HepG2 (cell line): ENCODE results near the gene OVCA2. TPM values are rescaled to one million over a fixed set of nuclear protein-coding genes. Genes with fewer than 3 reads are reported as not detected.

Source experiments
- ATAC-seq: fragments of 200-7000 bp; cut with Tn5 transposase; 3 replicates; pipeline ENCODE4 v1.9.1; 2020; ENCODE audit warnings: mild to moderate bottlenecking, moderate library complexity
- BruUV-seq: library from RNA; stranded (reverse); fragments of 400-500 nt; replicated peaks from 2 replicates; lab custom pipeline; 2021; lab: Mats Ljungman, UMichigan
- CTCF ChIA-PET: fragments of 300-600 bp; formaldehyde crosslinking; extraction: SDS; loops from one replicate; lab custom pipeline; 2021; ENCODE audit warnings: low total read pairs, inconsistent platforms, low intra/inter-chr PET ratio; lab: Yijun Ruan, JAX
- POLR2A ChIA-PET: fragments of 350-600 bp; sonication (Branson Sonifier 250); formaldehyde crosslinking; loops from one replicate; lab custom pipeline; 2020; ENCODE audit warnings: antibody characterized with exemption, inconsistent platforms; lab: Yijun Ruan, JAX
- DNase-seq: peaks from one replicate; pipeline ENCODE4 v3.0.0-alpha.2; 2015; ENCODE audit warnings: low spot score
- FAIRE-seq: peaks from 3 replicates; lab custom pipeline; 2011; peaks lifted over from hg19 to GRCh38; lab: Jason Lieb, UNC
- H2AFZ ChIP-seq: one replicate; pipeline ENCODE4 v1.6.1; 2011; ENCODE audit warnings: low read length, inconsistent platforms
- H3K27ac ChIP-seq: fragments of 300-600 bp; 3 replicates; pipeline ENCODE4 v1.8.0; 2011; ENCODE audit warnings: mixed run types, mild to moderate bottlenecking, mixed read lengths, low read length, inconsistent platforms; ENCODE audit not compliant: insufficient read depth; ENCODE audit errors: extremely low read length
- H3K27me3 ChIP-seq, 2 experiments: fragments of 200-600 bp in 1 of 2; 2 replicates in 1 of 2; 3 replicates in 1 of 2; pipeline versions ENCODE4 v1.6.0 to v1.8.0; 2011; ENCODE audit warnings: low read length in 2 of 2, mild to moderate bottlenecking in 2 of 2, moderate library complexity in 2 of 2, inconsistent platforms in 1 of 2; ENCODE audit not compliant: insufficient read depth in 2 of 2, control insufficient read depth in 1 of 2
- H3K36me3 ChIP-seq, 2 experiments: fragments of 200-600 bp in 1 of 2; replicated peaks in 1 of 2; 2 replicates in 1 of 2; 3 replicates in 1 of 2; pipeline versions ENCODE4 v1.5.1 to v1.8.0; 2011; ENCODE audit warnings: low read length in 2 of 2, inconsistent platforms in 1 of 2; ENCODE audit not compliant: insufficient read depth in 2 of 2, control insufficient read depth in 1 of 2
- H3K4me1 ChIP-seq: 2 replicates; pipeline ENCODE4 v1.5.1; 2012; ENCODE audit warnings: low read length, inconsistent platforms; ENCODE audit not compliant: insufficient read depth
- H3K4me2 ChIP-seq: 2 replicates; pipeline ENCODE4 v1.6.0; 2011; ENCODE audit warnings: low read depth, low read length, inconsistent platforms
- H3K4me3 ChIP-seq, 3 experiments: fragments of 200-600 bp in 1 of 3; sonication (generic), shearing (Covaris generic) in 1 of 3; replicated peaks in 1 of 3; 2 replicates each; pipeline ENCODE4 v1.5.1; 2011 to 2016; ENCODE audit warnings: low read length in 3 of 3, inconsistent platforms in 2 of 3, low read depth in 2 of 3, mild to moderate bottlenecking in 2 of 3, control low read depth in 1 of 3, mixed read lengths in 1 of 3; ENCODE audit not compliant: insufficient read depth in 1 of 3
- H3K79me2 ChIP-seq: one replicate; pipeline ENCODE4 v1.6.1; 2011; ENCODE audit warnings: low read length, inconsistent platforms; ENCODE audit not compliant: insufficient read depth
- H3K9ac ChIP-seq: 2 replicates; pipeline ENCODE4 v1.6.0; 2011; ENCODE audit warnings: mild to moderate bottlenecking, low read depth, low read length, inconsistent platforms; ENCODE audit not compliant: insufficient read depth
- H3K9me3 ChIP-seq: 2 replicates; pipeline ENCODE4 v1.5.1; 2012; ENCODE audit warnings: mild to moderate bottlenecking, low read length
- H4K20me1 ChIP-seq: 2 replicates; pipeline ENCODE4 v1.6.0; 2011; ENCODE audit warnings: inconsistent platforms, mild to moderate bottlenecking, low read length, moderate library complexity; ENCODE audit not compliant: insufficient read depth
- HDAC2 ChIP-seq: sonication (generic); formaldehyde crosslinking; IDR thresholded peaks from 2 replicates; pipeline ENCODE4 v1.4.0; 2020; ENCODE audit warnings: missing genetic modification reagents
- HNF1B ChIP-seq: sonication (generic); formaldehyde crosslinking; IDR thresholded peaks from 2 replicates; pipeline ENCODE4 v1.5.1; 2020; ENCODE audit warnings: mild to moderate bottlenecking, moderate library complexity, missing genetic modification reagents
- KLF15 ChIP-seq: sonication (generic); formaldehyde crosslinking; IDR thresholded peaks from 2 replicates; pipeline ENCODE4 v1.8.1; 2023; ENCODE audit warnings: borderline replicate concordance, mild to moderate bottlenecking, inconsistent platforms, missing genetic modification reagents, mixed read lengths
- PHF8 ChIP-seq: sonication (generic); formaldehyde crosslinking; IDR thresholded peaks from 2 replicates; pipeline ENCODE4 v1.5.0; 2020; ENCODE audit warnings: missing genetic modification reagents
- PTBP1 ChIP-seq: fragments of 200-400 bp; formaldehyde crosslinking; IDR thresholded peaks from 2 replicates; pipeline ENCODE4 v1.6.1; 2018; ENCODE audit warnings: low read length, low read depth; ENCODE audit not compliant: poor library complexity, severe bottlenecking
- RBAK ChIP-seq: sonication (generic); formaldehyde crosslinking; IDR thresholded peaks from 2 replicates; pipeline ENCODE4 v1.5.1; 2020; ENCODE audit warnings: mild to moderate bottlenecking, missing genetic modification reagents
- RFX3 ChIP-seq: IDR thresholded peaks from 2 replicates; pipeline ENCODE4 v1.6.1; 2016; ENCODE audit warnings: missing biosample characterization, missing genetic modification reagents
- SP5 ChIP-seq: IDR thresholded peaks from 2 replicates; pipeline ENCODE4 v1.6.1; 2016; ENCODE audit warnings: low read depth, borderline replicate concordance
- TEAD3 ChIP-seq: optimal IDR thresholded peaks from 2 replicates; pipeline ENCODE3; 2016; ENCODE audit warnings: borderline replicate concordance
- ZBTB3 ChIP-seq: sonication (generic); formaldehyde crosslinking; IDR thresholded peaks from 2 replicates; pipeline ENCODE4 v1.4.0; 2020; ENCODE audit warnings: low read depth, mild to moderate bottlenecking, moderate library complexity, missing genetic modification reagents, borderline replicate concordance
- ZNF17 ChIP-seq: sonication (generic); formaldehyde crosslinking; IDR thresholded peaks from 2 replicates; pipeline ENCODE4 v1.5.0; 2020; ENCODE audit warnings: mild to moderate bottlenecking, missing genetic modification reagents
- ZNF264 ChIP-seq: sonication (generic); formaldehyde crosslinking; IDR thresholded peaks from 2 replicates; pipeline ENCODE4 v1.4.0; 2020; ENCODE audit warnings: missing genetic modification reagents
- ZNF558 ChIP-seq: sonication (generic); formaldehyde crosslinking; IDR thresholded peaks from 2 replicates; pipeline ENCODE4 v1.9.0; 2022; ENCODE audit warnings: mild to moderate bottlenecking, missing genetic modification reagents, borderline replicate concordance
- ZNF83 ChIP-seq: sonication (generic); formaldehyde crosslinking; IDR thresholded peaks from 2 replicates; pipeline ENCODE4 v1.4.0; 2020; ENCODE audit warnings: missing genetic modification reagents, mild to moderate bottlenecking, borderline replicate concordance
- ZNF879 ChIP-seq: sonication (generic); formaldehyde crosslinking; IDR thresholded peaks from 2 replicates; pipeline ENCODE4 v1.8.1; 2023; ENCODE audit warnings: missing genetic modification reagents
- WGBS: methylation state at CpG from one replicate; pipeline ENCODE4 v1.1.6; 2017; ENCODE audit warnings: low lambda C conversion rate; 5-methylcytosine and 5-hydroxymethylcytosine counted together
- in situ Hi-C: cut with HindIII; loops from 2 replicates; pipeline ENCODE4 v1.10.0; 2017; ENCODE audit warnings: low pct_unique_long_range_greater_than_20kb; ENCODE audit not compliant: extremely low pct_ligation_motif_present
- intact Hi-C: fragments of 100-400 bp; cut with micrococcal nuclease; formaldehyde crosslinking; loops from one replicate; pipeline ENCODE4 v1.10.0; 2022; ENCODE audit not compliant: unreplicated experiment
- polyA plus RNA-seq, 8 experiments: library from polyadenylated mRNA; depleted of rRNA in 3 of 8; stranded (reverse) in 7 of 8; unstranded in 1 of 8; fragments of >200 nt; fragmentation: Illumina TruSeq in 4 of 8; extraction: Trizol in 4 of 8; gene quantifications; 2 replicates each; pipeline versions ENCODE4 v1.2.1 to v1.2.3, GENCODE V29; 2011 to 2016; ENCODE audit warnings: low read depth in 4 of 8, missing spikeins in 1 of 8, mixed read lengths in 1 of 8; ENCODE audit not compliant: insufficient read depth in 1 of 8
- total RNA-seq, 5 experiments: library from RNA; depleted of rRNA; stranded (reverse); fragments of >200 nt; fragmentation: Illumina TruSeq; extraction: Trizol; gene quantifications; 2 replicates each; pipeline ENCODE4 v1.2.3, GENCODE V29; 2016; ENCODE audit warnings: low read depth in 1 of 5

OVCA2 gene
- total and polyA plus RNA-seq, 2 of the 13 experiments (the other 11 are each of a cell fraction or from before 2014, with no cell fraction given) = 23.7 to 28.2 TPM

GRCh38 chr17:2047590-2047989 lies 5.8 kb downstream of the OVCA2 start (continued):
- TF ChIP-seq SP5 (CRISPR knock-in tag) = no peak
- TF ChIP-seq, all 625 proteins: peak for 0

- TF ChIP-seq ZBTB3 (CRISPR knock-in tag) = no peak
- no peak for TF ChIP-seq PHF8 (CRISPR knock-in tag)
- TF ChIP-seq ZNF558 = no peak
- no peak for TF ChIP-seq KLF15 (CRISPR knock-in tag)
- TF ChIP-seq HNF1B = no peak
- TF ChIP-seq ZNF879 (CRISPR knock-in tag) = no peak
- no peak for TF ChIP-seq RFX3 (CRISPR knock-in tag)
- TF ChIP-seq ZNF83 = no peak
- no peak for TF ChIP-seq ZNF17
- no peak for TF ChIP-seq TEAD3
- TF ChIP-seq PTBP1 = no peak
- no peak for TF ChIP-seq ZNF264 (CRISPR knock-in tag)
- TF ChIP-seq HDAC2 = no peak
- TF ChIP-seq RBAK (CRISPR knock-in tag) = no peak
- Histone ChIP-seq H2AFZ (no peak overlapping the region), H3K4me1 (peaks cover 30% of the 10 kb centered on the region), H3K4me3 (peak overlapping the region in 2 of 3 experiments; percentile 70 to 82; a peak in 2 of 6 replicates), H3K79me2 (no peaks in the 10 kb centered on the region), H3K4me2 (peak overlapping the region; percentile 91), H3K27ac (no peak overlapping the region), H3K36me3 (no peaks in the 10 kb centered on the region), H3K27me3 (peaks cover 4 to 22% of the 10 kb centered on the region in 2 experiments; a peak in 4 of 5 replicates), H3K9me3 (no peaks in the 10 kb centered on the region), H4K20me1 (peaks cover 12% of the 10 kb centered on the region; the same call in 1 of the 2 replicates), H3K9ac (no peak overlapping the region; the same call in 1 of the 2 replicates)
- WGBS = 2% methylated on average over 9 of the region's 9 CpGs
- no peak for ATAC-seq
- intact Hi-C loops (no loop called here), in situ Hi-C loops (loop anchor here (25.0 kb wide), 1 partner anchor 337 kb away; the partner anchor contains the start of genes TLCD2 and WDR81)
- no peak for DNase-seq
- CTCF ChIA-PET = no interaction called here
- POLR2A ChIA-PET = no interaction called here
- FAIRE-seq = no peak
- no TSS peak for BruUV-seq
Measured at GRCh38 chr17:2048805-2049204, 7.0 kb downstream of the OVCA2 start.
